ENCODE measurements around the gene AOC3.

The AOC3 gene

GRCh38 chr17:42850954-42851353, at the start of gene AOC3:
AOC3 (plus strand) TSS chr17:42851199; CDS start chr17:42851344, 145 bp downstream.
- no peak for DNase-seq (ENCODE audit: low read depth in 2 of 3, low spot score in 2 of 3)

- no peak for DNase-seq (ENCODE audit: low read depth in 2 of 3, low spot score in 2 of 3)
Observed at GRCh38 chr17:42803074-42803883, 47.7 kb upstream of the AOC3 start.

- no peak for DNase-seq (ENCODE audit: low read depth in 2 of 3, low spot score in 2 of 3)
Observed at GRCh38 chr17:42804918-42805367, 46.1 kb upstream of the AOC3 start.

- no peak for DNase-seq (ENCODE audit: low read depth in 2 of 3, low spot score in 2 of 3)
Observed at GRCh38 chr17:42806249-42806648, 44.8 kb upstream of the AOC3 start.

- DNase-seq (ENCODE audit: low read depth in 2 of 3, low spot score in 2 of 3): no peak
Observed at GRCh38 chr17:42809250-42809649, 41.7 kb upstream of the AOC3 start.

GRCh38 chr17:42814633-42815399, 36.2 kb upstream of the AOC3 start:
- DNase-seq (ENCODE audit: low read depth in 2 of 3, low spot score in 2 of 3): no peak

- DNase-seq (ENCODE audit: low read depth in 2 of 3, low spot score in 2 of 3): no peak
Observed at GRCh38 chr17:42817866-42818265, 33.1 kb upstream of the AOC3 start.

GRCh38 chr17:42818379-42818778, 32.6 kb upstream of the AOC3 start:
- no peak for DNase-seq (ENCODE audit: low read depth in 2 of 3, low spot score in 2 of 3)

GRCh38 chr17:42819939-42820535, 31.0 kb upstream of the AOC3 start:
- DNase-seq (ENCODE audit: low read depth in 2 of 3, low spot score in 2 of 3): peak in 2 of 3 experiments; percentile 29 to 32

GRCh38 chr17:42821176-42821575, 29.8 kb upstream of the AOC3 start:
- no peak for DNase-seq (ENCODE audit: low read depth in 2 of 3, low spot score in 2 of 3)

- no peak for DNase-seq (ENCODE audit: low read depth in 2 of 3, low spot score in 2 of 3)
Observed at GRCh38 chr17:42827472-42827871, 23.5 kb upstream of the AOC3 start.

- DNase-seq (ENCODE audit: low read depth in 2 of 3, low spot score in 2 of 3): no peak
Observed at GRCh38 chr17:42830971-42831370, 20.0 kb upstream of the AOC3 start.

GRCh38 chr17:42832213-42832933, 18.6 kb upstream of the AOC3 start:
- no peak for DNase-seq (ENCODE audit: low read depth in 2 of 3, low spot score in 2 of 3)

GRCh38 chr17:42832934-42833766, 17.8 kb upstream of the AOC3 start, which contains the start of gene PSME3:
PSME3 (plus strand) TSS chr17:42833397; CDS start chr17:42833632, 235 bp downstream.
- peak; percentile 85 to 90 (median 88) for DNase-seq (ENCODE audit: low read depth in 2 of 3, low spot score in 2 of 3)

- no peak for DNase-seq (ENCODE audit: low read depth in 2 of 3, low spot score in 2 of 3)
Observed at GRCh38 chr17:42833767-42834422, 17.1 kb upstream of the AOC3 start.

GRCh38 chr17:42835732-42836131, 15.3 kb upstream of the AOC3 start:
- DNase-seq (ENCODE audit: low read depth in 2 of 3, low spot score in 2 of 3): no peak

GRCh38 chr17:42841975-42842685, 8.9 kb upstream of the AOC3 start:
- DNase-seq (ENCODE audit: low read depth in 2 of 3, low spot score in 2 of 3): no peak

- DNase-seq (ENCODE audit: low read depth in 2 of 3, low spot score in 2 of 3): no peak
Observed at GRCh38 chr17:42843358-42843934, 7.6 kb upstream of the AOC3 start.

- DNase-seq (ENCODE audit: low read depth in 2 of 3, low spot score in 2 of 3): no peak
Observed at GRCh38 chr17:42844271-42844670, 6.7 kb upstream of the AOC3 start, which contains the start of gene AOC2. AOC2 (plus strand) TSS chr17:42844580; CDS start chr17:42844627, 47 bp downstream.
